ENCODE results near the gene TIMP2.
"Not testable (repeated sequence)": the region's sequence is repeated elsewhere in the genome, so short reads cannot be mapped to it uniquely, and the experiment has no call there.

TIMP2 gene

DNA sequence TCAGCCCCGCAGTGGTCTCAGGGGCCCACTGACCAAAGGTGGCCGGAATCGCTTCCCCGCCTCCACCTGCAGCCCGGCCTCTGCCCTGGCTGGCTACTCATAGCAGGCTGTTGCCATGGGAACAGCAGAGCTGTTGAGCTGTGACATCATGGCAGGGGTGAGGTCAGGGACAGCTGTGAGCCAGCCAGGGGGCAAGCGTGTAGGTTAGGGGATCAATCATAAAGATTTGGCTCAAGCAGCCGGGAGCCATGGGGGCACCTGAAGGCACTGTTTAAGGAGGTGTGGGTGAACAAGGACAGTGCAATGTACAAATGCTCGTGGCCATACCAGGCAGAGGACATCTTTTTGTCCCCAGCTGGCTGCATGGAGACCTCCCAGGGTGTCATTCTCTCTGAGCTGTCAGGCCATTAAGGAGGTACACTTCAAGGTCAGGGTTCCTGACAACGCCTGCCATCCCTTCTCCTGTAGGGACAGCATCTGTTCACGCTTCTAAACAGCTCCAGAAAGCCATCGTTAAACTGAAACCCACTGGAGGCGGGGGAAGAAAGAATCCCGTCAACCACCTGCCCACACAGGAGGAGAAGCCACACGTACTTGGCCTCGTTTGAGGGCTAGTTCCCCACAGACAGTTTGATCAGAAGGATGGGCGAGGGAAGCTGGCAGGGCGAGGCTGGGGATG, 21.9 kb downstream of the TIMP2 start, which contains the start of gene CEP295NL:
Gene CEP295NL, minus strand, starts transcription at position 101 of the 679 bp plus-strand sequence. CDS start 1,373 bp downstream, outside the sequence.
- DNase-seq: no peak

- not testable (repeated sequence) for DNase-seq
Measured at GRCh38 chr17:78902231-78902630, 23.0 kb downstream of the TIMP2 start.

DNA sequence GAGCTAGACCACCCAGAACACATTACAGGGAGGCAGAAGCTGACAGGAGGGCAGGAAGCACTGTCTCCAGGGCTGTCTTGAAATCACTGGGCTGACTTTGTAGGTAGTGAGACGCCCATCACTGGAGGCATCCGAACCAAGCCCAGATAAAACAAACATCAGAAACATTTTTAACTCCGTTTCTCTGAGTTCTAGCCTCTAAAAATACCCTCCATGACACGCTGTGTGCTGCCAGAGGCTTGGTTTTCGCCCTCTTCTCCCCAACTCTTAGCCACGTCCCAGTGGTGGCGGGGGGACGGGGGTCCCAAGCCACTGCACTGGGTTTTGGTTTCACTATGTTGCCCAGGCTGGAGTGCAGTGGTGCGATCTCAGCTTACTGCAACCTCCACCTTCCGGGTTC, 23.4 kb downstream of the TIMP2 start:
- no peak for DNase-seq

DNA sequence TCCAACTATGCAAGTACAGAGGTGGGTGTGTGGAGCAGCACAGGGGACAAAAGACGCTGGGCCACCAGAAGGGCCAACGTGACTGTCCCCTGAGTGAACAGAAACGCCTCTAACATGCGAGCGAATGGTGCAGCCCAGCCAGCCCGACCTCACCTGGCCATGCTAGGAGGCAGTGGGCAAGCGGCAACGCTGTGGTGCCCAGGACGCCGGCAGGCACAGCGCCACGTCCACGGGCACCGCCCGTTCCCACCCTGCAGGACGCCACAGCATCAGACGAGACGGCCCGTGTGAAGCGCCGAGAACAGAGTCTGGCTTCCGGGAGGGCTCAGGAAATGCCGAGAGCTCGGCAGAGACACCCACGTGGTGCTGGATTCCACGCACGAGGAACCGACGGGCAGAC, 24.4 kb downstream of the TIMP2 start:
- DNase-seq: no peak

GRCh38 chr17:78899361-78900260, 25.6 kb downstream of the TIMP2 start:
- DNase-seq: no peak

- no peak for DNase-seq
Measured at GRCh38 chr17:78898947-78899346, 26.2 kb downstream of the TIMP2 start.

DNA sequence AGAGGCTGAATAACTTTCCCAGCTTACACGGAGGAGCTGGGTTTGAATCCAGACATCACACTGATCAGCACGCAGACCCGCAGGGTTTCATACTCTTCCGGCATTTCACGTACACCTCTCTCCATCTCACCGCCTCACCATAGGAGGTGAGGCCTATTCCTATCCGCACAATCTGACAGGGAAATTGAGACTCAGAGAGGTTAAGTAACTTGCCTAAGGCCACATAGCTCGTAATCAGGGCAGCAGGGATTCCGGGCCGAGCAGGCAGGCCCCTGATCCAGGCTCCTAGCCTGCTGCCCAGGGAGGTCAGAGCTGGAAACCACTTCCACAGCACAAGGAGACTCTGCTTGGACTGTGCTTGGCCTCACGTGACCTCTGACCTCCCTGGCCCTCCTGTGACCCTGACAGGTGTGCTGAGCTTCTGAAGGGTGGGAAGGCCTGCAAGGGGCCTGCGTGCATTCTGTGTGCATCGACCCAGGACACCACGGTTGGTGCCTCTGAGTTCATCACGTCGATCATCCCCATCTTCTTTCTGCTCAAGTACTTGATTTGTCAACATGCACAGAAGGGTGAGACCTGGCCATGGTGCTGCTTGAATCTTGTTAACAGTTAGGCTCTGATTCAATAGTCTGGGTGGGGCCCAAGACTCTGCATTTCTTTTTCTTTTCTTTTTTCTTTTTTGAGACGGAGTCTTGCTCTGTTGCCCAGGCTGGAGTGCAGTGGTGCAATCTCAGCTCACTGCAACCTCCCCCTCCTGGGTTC, 26.9 kb downstream of the TIMP2 start:
- DNase-seq: no peak

DNA sequence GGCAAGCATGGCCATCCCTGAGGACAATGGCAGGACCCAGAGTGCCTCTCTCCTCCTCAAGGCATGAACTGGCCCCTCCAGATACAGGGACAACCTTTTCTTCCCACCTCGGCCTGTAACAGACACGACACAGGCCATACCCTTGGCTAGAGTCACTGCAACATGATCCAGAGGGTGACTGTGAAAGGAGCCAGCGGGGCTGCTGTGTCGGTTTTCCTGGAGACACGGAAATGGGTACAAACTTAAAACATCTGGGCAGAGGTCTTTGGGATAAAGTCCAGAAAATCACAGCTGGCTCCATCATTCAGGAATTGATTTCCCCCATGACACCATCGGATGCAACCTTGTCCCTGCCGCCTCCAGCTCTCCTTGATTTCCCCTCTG, 27.5 kb downstream of the TIMP2 start:
- no peak for DNase-seq

GRCh38 chr17:78896834-78897663, 28.1 kb downstream of the TIMP2 start:
- no peak for DNase-seq

DNA sequence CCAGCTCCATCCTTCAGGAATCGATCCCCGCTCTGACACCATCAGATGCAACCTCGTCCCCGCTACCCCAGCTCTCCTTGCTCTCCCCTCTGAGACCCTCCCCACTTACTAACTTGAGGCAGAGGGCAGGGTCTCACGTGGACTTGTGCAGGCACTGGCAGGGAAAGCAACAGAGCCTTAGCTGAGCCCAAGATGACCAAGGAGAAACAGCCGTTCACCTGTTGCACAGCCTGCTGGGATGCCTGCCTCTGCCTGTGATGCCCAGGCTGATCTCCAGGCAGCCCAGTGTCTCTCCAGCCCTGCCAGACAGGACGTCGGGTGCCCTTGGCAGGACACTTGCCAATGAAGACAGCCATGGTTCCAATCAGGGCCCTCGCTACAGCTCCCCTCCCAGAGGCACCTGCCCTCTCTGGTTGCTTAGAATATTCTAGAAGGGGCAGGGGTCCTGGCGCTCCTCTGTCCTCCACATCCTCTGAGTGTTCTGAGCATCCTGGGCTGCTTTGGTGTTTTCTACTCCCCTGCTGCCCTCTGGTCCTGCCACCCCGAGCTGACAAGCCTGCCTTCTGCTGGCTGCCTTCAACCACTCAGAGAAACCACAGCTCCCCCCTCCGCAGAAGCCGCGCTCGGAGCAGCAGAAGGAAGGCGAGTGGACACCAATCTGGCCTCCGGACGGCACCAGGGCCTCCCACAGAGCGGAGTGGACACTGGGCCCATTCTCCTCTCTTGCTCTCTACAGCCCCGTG, 28.9 kb downstream of the TIMP2 start:
- no peak for DNase-seq

DNA sequence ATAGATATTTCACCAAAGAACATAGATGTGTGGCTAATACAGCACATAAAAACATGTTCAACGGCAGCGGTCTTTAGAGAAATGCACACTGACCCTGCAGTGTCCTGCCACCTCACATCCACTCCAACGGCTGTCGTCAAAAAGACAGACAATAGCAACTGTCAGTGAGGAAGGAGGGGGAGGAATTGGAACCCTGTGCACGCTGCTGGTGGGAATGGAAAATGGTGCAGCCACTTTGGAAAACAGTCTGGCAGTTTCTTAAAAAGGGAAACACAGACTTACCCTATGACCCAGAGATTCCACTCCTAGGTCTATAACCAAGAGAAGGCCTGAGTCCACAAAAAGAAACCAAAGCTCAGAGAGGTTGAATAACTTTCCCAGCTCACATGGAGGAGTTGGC, 29.9 kb downstream of the TIMP2 start:
- DNase-seq: no peak

GRCh38 chr17:78893684-78894083, 31.5 kb downstream of the TIMP2 start:
- no peak for DNase-seq

GRCh38 chr17:78892936-78893379, 32.2 kb downstream of the TIMP2 start:
- DNase-seq: no peak

GRCh38 chr17:78892520-78892919, 32.7 kb downstream of the TIMP2 start:
- no peak for DNase-seq

GRCh38 chr17:78892062-78892456, 33.1 kb downstream of the TIMP2 start:
- no peak for DNase-seq

GRCh38 chr17:78891406-78892061, 33.7 kb downstream of the TIMP2 start:
- DNase-seq: no peak

- no peak for DNase-seq
Measured at GRCh38 chr17:78890498-78890897, 34.7 kb downstream of the TIMP2 start.

DNA sequence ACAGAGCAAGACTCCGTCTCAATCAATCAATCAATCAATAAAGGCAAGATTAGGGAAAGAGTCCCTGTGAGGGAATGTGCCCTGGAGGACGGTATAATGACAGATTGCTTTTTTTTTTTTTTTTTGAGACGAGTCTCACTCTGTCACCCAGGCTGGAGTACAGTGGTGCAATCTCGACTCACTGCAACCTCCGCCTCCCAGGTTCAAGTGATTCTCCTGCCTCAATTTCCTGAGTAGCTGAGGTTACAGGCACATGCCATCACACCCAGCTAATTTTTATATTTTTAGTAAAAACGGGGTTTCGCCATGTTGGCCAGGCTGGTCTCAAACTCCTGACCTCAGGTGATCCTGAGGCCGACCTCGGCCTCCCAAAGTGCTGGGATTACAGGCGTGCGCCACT, 35.1 kb downstream of the TIMP2 start:
- not testable (repeated sequence) for DNase-seq

DNA sequence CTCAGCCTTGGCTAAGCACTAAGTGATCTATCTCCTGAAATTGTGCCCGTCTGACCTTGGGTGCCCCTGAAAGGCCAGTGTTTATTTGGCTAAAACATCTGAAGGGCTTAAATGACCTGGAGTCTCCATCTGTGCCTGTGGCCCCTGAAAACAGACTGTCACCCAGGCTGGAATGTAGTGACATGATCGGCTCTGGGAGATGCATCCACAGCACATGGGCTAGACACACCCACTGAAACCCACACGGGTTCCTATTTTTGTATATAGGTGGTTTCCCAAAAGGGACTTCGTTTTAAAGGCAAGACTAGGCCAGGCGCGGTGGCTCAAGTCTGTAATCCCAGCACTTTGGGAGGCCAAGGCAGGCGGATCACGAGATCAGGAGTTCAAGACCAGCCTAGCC, 35.7 kb downstream of the TIMP2 start:
- no peak for DNase-seq

DNA sequence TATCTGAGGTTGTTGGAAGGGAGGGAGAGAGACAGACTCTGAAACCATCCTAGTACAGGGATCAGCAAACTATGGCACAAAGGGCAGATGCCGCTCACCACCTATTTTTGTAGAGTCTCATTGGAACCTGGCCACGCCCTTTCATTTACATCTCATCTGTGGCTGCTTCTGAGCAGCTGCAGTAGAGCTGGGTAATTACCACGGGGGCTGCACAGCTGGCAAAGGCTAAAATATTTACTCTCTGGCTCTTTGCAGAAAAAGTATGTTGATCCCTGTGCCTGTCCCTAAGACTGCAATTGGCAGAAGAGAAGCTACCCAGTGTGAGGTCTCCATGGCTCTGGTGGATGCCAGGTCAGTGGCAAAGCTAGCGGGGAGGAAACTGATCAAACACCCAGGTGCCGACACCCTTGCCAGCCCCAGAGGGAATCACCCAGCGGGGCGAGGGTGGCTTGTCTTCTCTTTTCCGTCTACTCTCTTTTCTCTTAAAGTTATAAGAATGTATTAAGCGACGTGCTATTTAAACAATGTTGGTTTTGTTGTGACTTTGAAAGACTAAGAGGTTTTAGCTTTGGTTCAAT, 36.2 kb downstream of the TIMP2 start:
- DNase-seq: no peak

DNA sequence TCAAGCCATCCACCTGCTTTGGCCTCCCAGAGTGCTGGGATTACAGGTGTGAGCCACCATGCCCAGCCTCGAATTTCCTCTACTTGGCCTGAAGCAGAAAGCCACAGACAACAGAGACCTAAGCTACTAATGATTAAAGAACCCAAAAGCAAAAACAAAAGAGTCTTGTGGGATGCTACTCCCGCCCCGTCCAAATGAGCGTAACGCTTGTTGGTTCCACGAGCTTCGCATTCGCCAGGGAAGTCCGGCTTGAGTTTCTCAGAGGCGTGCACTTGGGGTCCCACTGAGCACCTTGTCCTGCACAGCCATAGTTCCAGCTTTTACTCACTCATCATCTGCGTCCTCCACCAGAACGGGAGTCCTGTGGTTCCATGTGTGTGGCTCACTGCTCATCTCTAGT, 38.2 kb downstream of the TIMP2 start:
- no peak for DNase-seq
